HEK293 (cell line): Measurements from ENCODE around the gene STEAP1B.

Experiments used
- CTCF ChIA-PET: fragments of 350-600 bp; formaldehyde crosslinking; extraction: SDS; loops from one replicate; lab custom pipeline; 2021; ENCODE audit warnings: antibody characterized with exemption; lab: Yijun Ruan, JAX
- POLR2A ChIA-PET: fragments of 300-600 bp; formaldehyde crosslinking; extraction: SDS; loops from one replicate; lab custom pipeline; 2020; ENCODE audit warnings: antibody characterized with exemption, inconsistent platforms; lab: Yijun Ruan, JAX
- H3K27ac ChIP-seq: fragments of 200-500 bp; sonication (Bioruptor generic); 2 replicates; pipeline ENCODE4 v1.5.1; 2014; ENCODE audit warnings: low read depth, low read length, control low read depth, inconsistent platforms; ENCODE audit errors: extremely low read depth
- H3K36me3 ChIP-seq, 2 experiments: fragments of 200-500 bp in 1 of 2; sonication (Bioruptor generic) in 1 of 2; 1 replicate in 1 of 2; 2 replicates in 1 of 2; pipeline ENCODE4 v1.5.1; 2014 to 2017; ENCODE audit warnings: inconsistent platforms in 2 of 2, low read length in 2 of 2; ENCODE audit not compliant: control insufficient read depth in 2 of 2, insufficient read depth in 1 of 2
- H3K4me1 ChIP-seq: fragments of 200-500 bp; sonication (Bioruptor generic); 2 replicates; pipeline ENCODE4 v1.5.1; 2014; ENCODE audit warnings: mild to moderate bottlenecking, low read length, inconsistent platforms; ENCODE audit not compliant: control insufficient read depth, insufficient read depth
- H3K4me3 ChIP-seq: 2 replicates; pipeline ENCODE4 v1.5.1; 2011; ENCODE audit warnings: low read depth, mild to moderate bottlenecking, control low read depth, low read length, moderate library complexity
- H3K9me3 ChIP-seq: fragments of 200-500 bp; sonication (Bioruptor generic); 2 replicates; pipeline ENCODE4 v1.5.1; 2014; ENCODE audit warnings: low read depth, low read length, inconsistent platforms; ENCODE audit not compliant: control insufficient read depth, insufficient read depth
- GLI4 ChIP-seq: fragments of 450-650 bp; formaldehyde crosslinking; IDR thresholded peaks from 2 replicates; pipeline ENCODE4 v1.5.1; 2016; ENCODE audit warnings: missing biosample characterization, missing genetic modification characterization
- IKZF3 ChIP-seq: fragments of 450-650 bp; IDR thresholded peaks from 2 replicates; pipeline ENCODE4 v1.5.0; 2018; ENCODE audit warnings: missing biosample characterization, mild to moderate bottlenecking, missing genetic modification characterization, moderate library complexity
- KLF16 ChIP-seq: fragments of 450-650 bp; formaldehyde crosslinking; IDR thresholded peaks from 2 replicates; pipeline ENCODE4 v1.5.1; 2017; ENCODE audit warnings: missing biosample characterization, missing genetic modification characterization
- SP2 ChIP-seq: fragments of 450-650 bp; formaldehyde crosslinking; IDR thresholded peaks from 2 replicates; pipeline ENCODE4 v1.5.1; 2016; ENCODE audit warnings: missing biosample characterization, missing genetic modification characterization
- YY2 ChIP-seq: fragments of 450-650 bp; formaldehyde crosslinking; IDR thresholded peaks from 2 replicates; pipeline ENCODE4 v1.5.1; 2016; ENCODE audit warnings: missing biosample characterization, missing genetic modification characterization
- ZBTB21 ChIP-seq: fragments of 450-650 bp; formaldehyde crosslinking; IDR thresholded peaks from 2 replicates; pipeline ENCODE4 v1.5.1; 2017; ENCODE audit warnings: missing biosample characterization, missing genetic modification characterization
- ZBTB44 ChIP-seq: fragments of 450-650 bp; IDR thresholded peaks from 2 replicates; pipeline ENCODE4 v1.5.1; 2018; ENCODE audit warnings: missing biosample characterization, mild to moderate bottlenecking, missing genetic modification characterization
- ZBTB7A ChIP-seq: fragments of 450-650 bp; formaldehyde crosslinking; IDR thresholded peaks from 2 replicates; pipeline ENCODE4 v1.5.1; 2016; ENCODE audit warnings: low read depth, missing biosample characterization, missing genetic modification characterization
- ZBTB8A ChIP-seq: fragments of 450-650 bp; formaldehyde crosslinking; IDR thresholded peaks from 2 replicates; pipeline ENCODE4 v1.5.1; 2016; ENCODE audit warnings: missing biosample characterization, missing genetic modification characterization
- ZFHX2 ChIP-seq: fragments of 450-650 bp; formaldehyde crosslinking; conservative IDR thresholded peaks from 2 replicates; pipeline ENCODE4 v1.5.1; 2016; ENCODE audit warnings: missing biosample characterization, missing genetic modification characterization
- ZNF121 ChIP-seq: fragments of 450-650 bp; formaldehyde crosslinking; IDR thresholded peaks from 2 replicates; pipeline ENCODE4 v1.5.1; 2016; ENCODE audit warnings: missing biosample characterization, missing genetic modification characterization
- ZNF146 ChIP-seq: fragments of 450-650 bp; formaldehyde crosslinking; IDR thresholded peaks from 2 replicates; pipeline ENCODE4 v1.5.1; 2016; ENCODE audit warnings: missing biosample characterization, missing genetic modification characterization
- ZNF174 ChIP-seq: fragments of 450-650 bp; formaldehyde crosslinking; IDR thresholded peaks from 2 replicates; pipeline ENCODE4 v1.5.0; 2017; ENCODE audit warnings: missing biosample characterization, mild to moderate bottlenecking, missing genetic modification characterization
- ZNF19 ChIP-seq: fragments of 450-650 bp; formaldehyde crosslinking; IDR thresholded peaks from 2 replicates; pipeline ENCODE4; 2016; ENCODE audit warnings: missing biosample characterization, missing genetic modification characterization, low read depth
- ZNF2 ChIP-seq: fragments of 450-650 bp; formaldehyde crosslinking; IDR thresholded peaks from 2 replicates; pipeline ENCODE4 v1.5.1; 2016; ENCODE audit warnings: missing biosample characterization, missing genetic modification characterization
- ZNF239 ChIP-seq: fragments of 450-650 bp; formaldehyde crosslinking; IDR thresholded peaks from 2 replicates; pipeline ENCODE4 v1.5.1; 2016; ENCODE audit warnings: missing biosample characterization, missing genetic modification characterization
- ZNF24 ChIP-seq: fragments of 450-650 bp; formaldehyde crosslinking; IDR thresholded peaks from 2 replicates; pipeline ENCODE4 v1.5.1; 2016; ENCODE audit warnings: missing biosample characterization, missing genetic modification characterization
- ZNF423 ChIP-seq: fragments of 450-650 bp; formaldehyde crosslinking; IDR thresholded peaks from 2 replicates; pipeline ENCODE4 v1.5.1; 2016; ENCODE audit warnings: missing biosample characterization, missing genetic modification characterization
- ZNF624 ChIP-seq: fragments of 450-650 bp; formaldehyde crosslinking; IDR thresholded peaks from 2 replicates; pipeline ENCODE4 v1.5.1; 2017; ENCODE audit warnings: missing biosample characterization, missing genetic modification characterization
- ZNF639 ChIP-seq: fragments of 450-650 bp; formaldehyde crosslinking; IDR thresholded peaks from 2 replicates; pipeline ENCODE4 v1.5.1; 2016; ENCODE audit warnings: missing biosample characterization, missing genetic modification characterization
- ZNF664 ChIP-seq: fragments of 450-650 bp; formaldehyde crosslinking; IDR thresholded peaks from 2 replicates; pipeline ENCODE4 v1.5.1; 2016; ENCODE audit warnings: missing biosample characterization, missing genetic modification characterization
- ZNF707 ChIP-seq: fragments of 450-650 bp; formaldehyde crosslinking; IDR thresholded peaks from 2 replicates; pipeline ENCODE4 v1.5.1; 2016; ENCODE audit warnings: missing biosample characterization, missing genetic modification characterization

STEAP1B gene

GRCh38 chr7:22404421-22405023, 95.5 kb downstream of the STEAP1B start:
- ChIA-PET POLR2A (no interaction called here), CTCF (no interaction called here)
- Histone ChIP-seq H3K4me3 (no peak overlapping the region), H3K36me3 (no peaks in the 10 kb centered on the region), H3K27ac (no peak overlapping the region), H3K4me1 (no peaks in the 10 kb centered on the region), H3K9me3 (no peaks in the 10 kb centered on the region)
- no peak for TF ChIP-seq YY2 (tag by site-specific recombination)
- no peak for TF ChIP-seq SP2
- TF ChIP-seq ZNF639 (tag by site-specific recombination): no peak
- TF ChIP-seq ZNF2 (tag by site-specific recombination): no peak
- no peak for TF ChIP-seq ZNF707

- Histone ChIP-seq H3K4me1 (no peaks in the 10 kb centered on the region), H3K27ac (no peak overlapping the region), H3K9me3 (no peaks in the 10 kb centered on the region), H3K36me3 (no peaks in the 10 kb centered on the region), H3K4me3 (no peak overlapping the region)
- ChIA-PET POLR2A (no interaction called here), CTCF (no interaction called here)
- TF ChIP-seq ZNF121 (tag by site-specific recombination) (no peak), ZBTB7A (tag by site-specific recombination) (no peak), IKZF3 (no peak)
Measured at GRCh38 chr7:22403344-22403743, 96.6 kb downstream of the STEAP1B start.

- no peaks in the 10 kb centered on the region for H3K36me3 ChIP-seq
- no peak overlapping the region for H3K4me3 ChIP-seq
- no peaks in the 10 kb centered on the region for H3K9me3 ChIP-seq
- no peak for TF ChIP-seq ZNF624 (tag by site-specific recombination)
- no peak for TF ChIP-seq KLF16 (tag by site-specific recombination)
- no peak for TF ChIP-seq GLI4
- no peak for TF ChIP-seq ZBTB21
- TF ChIP-seq ZNF174 (tag by site-specific recombination): no peak
- TF ChIP-seq ZNF19 (tag by site-specific recombination): no peak
- no peak for TF ChIP-seq ZNF146 (tag by site-specific recombination)
- no peak for TF ChIP-seq ZBTB8A (tag by site-specific recombination)
- TF ChIP-seq ZBTB44 (tag by site-specific recombination): no peak
- no peak for TF ChIP-seq ZNF24 (tag by site-specific recombination)
- no peak for TF ChIP-seq ZNF423 (tag by site-specific recombination)
- no peak for TF ChIP-seq ZNF239 (tag by site-specific recombination)
- no peak for TF ChIP-seq ZFHX2 (tag by site-specific recombination)
- TF ChIP-seq ZNF664 (tag by site-specific recombination): no peak
- ChIA-PET POLR2A (no interaction called here), CTCF (interaction anchor here (0.6 kb wide), 1 partner anchor 26 kb away, joined by 6 read pairs; no protein-coding TSS in a partner anchor)
- H3K4me1 ChIP-seq: 0 out of 2 replicates have a peak, but pooled peaks cover 3% of the 10 kb centered on the region
- no peak overlapping the region for H3K27ac ChIP-seq
Measured at GRCh38 chr7:22402250-22402649, 97.7 kb downstream of the STEAP1B start.
